H1 (cell line): Measurements from ENCODE around the gene CCNY. TPM values are rescaled to one million over a fixed set of nuclear protein-coding genes. Genes with fewer than 3 reads are reported as not detected.
A peak's percentile ranks its signal among the peaks of the same experiment; 100 is the strongest.

Source experiments
- CTCF ChIA-PET: fragments of 300-600 bp; sonication (Branson Sonifier 250); formaldehyde crosslinking; loops from one replicate; lab custom pipeline; 2021; ENCODE audit not compliant: partially characterized antibody; lab: Charles Lee
- POLR2A ChIA-PET: fragments of 300-600 bp; sonication (Branson Sonifier 250); formaldehyde crosslinking; loops from one replicate; lab custom pipeline; 2021; ENCODE audit warnings: inconsistent platforms; ENCODE audit not compliant: partially characterized antibody; lab: Charles Lee
- DNase-seq, 2 experiments: peaks; one replicate each; pipeline versions ENCODE4 v3.0.0 to v3.0.0-alpha.2; 2010 to 2022; ENCODE audit warnings: low spot score in 2 of 2, low read depth in 1 of 2, mixed read lengths in 1 of 2
- FAIRE-seq: peaks from 2 replicates; lab custom pipeline; 2011; peaks lifted over from hg19 to GRCh38; lab: Jason Lieb, UNC
- H2AFZ ChIP-seq: 2 replicates; pipeline ENCODE4 v1.8.1; 2012; ENCODE audit warnings: low read length, inconsistent platforms
- H2AK5ac ChIP-seq: 2 replicates; pipeline ENCODE4 v1.6.1; 2013; ENCODE audit warnings: low read depth, low read length
- H2BK120ac ChIP-seq: replicated peaks from 2 replicates; pipeline ENCODE3; 2013; ENCODE audit warnings: low read depth, low read length, inconsistent platforms
- H2BK12ac ChIP-seq: 2 replicates; pipeline ENCODE4 v1.6.1; 2013; ENCODE audit warnings: low read depth, low read length
- H2BK15ac ChIP-seq: 2 replicates; pipeline ENCODE4 v1.6.1; 2013; ENCODE audit warnings: low read length
- H2BK20ac ChIP-seq: 2 replicates; pipeline ENCODE4 v1.6.1; 2013; ENCODE audit warnings: low read length
- H2BK5ac ChIP-seq: 2 replicates; pipeline ENCODE4 v1.6.1; 2013; ENCODE audit warnings: low read depth, low read length
- H3K14ac ChIP-seq: 2 replicates; pipeline ENCODE4 v1.6.1; 2013; ENCODE audit warnings: inconsistent platforms; ENCODE audit not compliant: insufficient read length
- H3K18ac ChIP-seq: 2 replicates; pipeline ENCODE4 v1.6.1; 2013; ENCODE audit warnings: low read length; ENCODE audit errors: extremely low read depth
- H3K23ac ChIP-seq: 2 replicates; pipeline ENCODE4 v1.6.1; 2013; ENCODE audit warnings: inconsistent platforms; ENCODE audit not compliant: insufficient read length
- H3K23me2 ChIP-seq: 2 replicates; pipeline ENCODE4 v1.6.1; 2013; ENCODE audit warnings: low read depth, low read length
- H3K27ac ChIP-seq: 2 replicates; pipeline ENCODE4 v1.6.1; 2011; ENCODE audit warnings: low read depth, low read length, inconsistent platforms
- H3K27me3 ChIP-seq, 4 experiments: replicated peaks in 1 of 4; 1 replicate in 1 of 4; 2 replicates in 3 of 4; pipeline versions ENCODE4 v1.6.1 to v1.8.1; 2011 to 2013; ENCODE audit warnings: low read length in 3 of 4, mild to moderate bottlenecking in 3 of 4, inconsistent platforms in 2 of 4, mixed read lengths in 2 of 4, moderate library complexity in 1 of 4; ENCODE audit not compliant: control insufficient read depth in 3 of 4, insufficient read depth in 3 of 4; ENCODE audit errors: extremely low read depth in 1 of 4
- H3K36me3 ChIP-seq, 4 experiments: 2 replicates each; pipeline versions ENCODE4 v1.6.1 to v1.8.1; 2011 to 2013; ENCODE audit warnings: mild to moderate bottlenecking in 4 of 4, low read length in 3 of 4, moderate library complexity in 2 of 4, control low read depth in 1 of 4, inconsistent platforms in 1 of 4; ENCODE audit not compliant: insufficient read depth in 4 of 4, control insufficient read depth in 2 of 4
- H3K4ac ChIP-seq: replicated peaks from 2 replicates; pipeline ENCODE3; 2013; ENCODE audit warnings: low read length, low read depth, mixed read lengths, inconsistent platforms; ENCODE audit not compliant: insufficient read length
- H3K4me1 ChIP-seq, 4 experiments: replicated peaks in 1 of 4; 1 replicate in 1 of 4; 2 replicates in 3 of 4; pipeline versions ENCODE4 v1.6.1 to v1.8.1; 2011 to 2013; ENCODE audit warnings: low read length in 3 of 4, inconsistent platforms in 2 of 4, mixed read lengths in 1 of 4; ENCODE audit not compliant: insufficient read depth in 4 of 4, control insufficient read depth in 3 of 4
- H3K4me2 ChIP-seq, 2 experiments: 2 replicates each; pipeline versions ENCODE4 v1.6.1 to v1.8.1; 2011 to 2013; ENCODE audit warnings: low read depth in 2 of 2, low read length in 2 of 2, control low read depth in 1 of 2, inconsistent platforms in 1 of 2, mild to moderate bottlenecking in 1 of 2; ENCODE audit not compliant: insufficient read depth in 1 of 2
- H3K4me3 ChIP-seq, 4 experiments: fragments of 200-600, 300-600 bp in 1 of 4; sonication (generic), shearing (Covaris generic), sonication (Bioruptor Twin) in 1 of 4; 2 replicates each; pipeline versions ENCODE4 v1.5.1 to v1.8.1; 2011 to 2016; ENCODE audit warnings: low read length in 4 of 4, low read depth in 3 of 4, control low read depth in 2 of 4, inconsistent platforms in 2 of 4, mild to moderate bottlenecking in 2 of 4, mixed read lengths in 1 of 4, moderate library complexity in 1 of 4; ENCODE audit not compliant: insufficient read depth in 2 of 4; ENCODE audit errors: extremely low read depth in 1 of 4
- H3K56ac ChIP-seq: replicated peaks from 2 replicates; pipeline ENCODE3; 2013; ENCODE audit warnings: low read depth, mild to moderate bottlenecking, mixed read lengths, low read length, inconsistent platforms; ENCODE audit not compliant: insufficient read length
- H3K79me1 ChIP-seq: 2 replicates; pipeline ENCODE4 v1.6.1; 2013; ENCODE audit warnings: low read depth, low read length, control low read depth
- H3K79me2 ChIP-seq, 2 experiments: 2 replicates each; pipeline versions ENCODE4 v1.6.1 to v1.8.1; 2012 to 2013; ENCODE audit warnings: low read length in 2 of 2, mild to moderate bottlenecking in 2 of 2, inconsistent platforms in 1 of 2; ENCODE audit not compliant: insufficient read depth in 2 of 2, control insufficient read depth in 1 of 2
- H3K9ac ChIP-seq, 4 experiments: replicated peaks in 1 of 4; 1 replicate in 1 of 4; 2 replicates in 3 of 4; pipeline versions ENCODE4 v1.6.1 to v1.8.1; 2011 to 2013; ENCODE audit warnings: low read depth in 3 of 4, low read length in 3 of 4, control low read depth in 2 of 4, mild to moderate bottlenecking in 2 of 4, moderate library complexity in 2 of 4, inconsistent platforms in 1 of 4; ENCODE audit errors: extremely low read depth in 1 of 4
- H3K9me3 ChIP-seq, 2 experiments: 2 replicates each; pipeline versions ENCODE4 v1.6.1 to v1.8.1; 2012 to 2013; ENCODE audit warnings: mild to moderate bottlenecking in 2 of 2, moderate library complexity in 2 of 2, control low read depth in 1 of 2, inconsistent platforms in 1 of 2, low read depth in 1 of 2, low read length in 1 of 2, mixed read lengths in 1 of 2; ENCODE audit not compliant: insufficient read depth in 2 of 2
- H4K20me1 ChIP-seq, 2 experiments: replicated peaks in 1 of 2; 2 replicates each; pipeline versions ENCODE3 to v1.8.1; 2011 to 2013; ENCODE audit warnings: inconsistent platforms in 2 of 2, low read length in 2 of 2, mild to moderate bottlenecking in 1 of 2; ENCODE audit not compliant: insufficient read depth in 2 of 2, control insufficient read depth in 1 of 2
- H4K5ac ChIP-seq: 2 replicates; pipeline ENCODE4 v1.6.1; 2013; ENCODE audit warnings: low read length, low read depth, mixed read lengths, inconsistent platforms; ENCODE audit not compliant: insufficient read length
- H4K8ac ChIP-seq: 2 replicates; pipeline ENCODE4 v1.8.0; 2013; ENCODE audit warnings: mild to moderate bottlenecking, moderate library complexity, low read length, inconsistent platforms; ENCODE audit not compliant: insufficient read depth; ENCODE audit errors: extremely low read depth
- H4K91ac ChIP-seq: replicated peaks from 2 replicates; pipeline ENCODE3; 2013; ENCODE audit warnings: low read length, mixed read lengths, inconsistent platforms; ENCODE audit not compliant: insufficient read length
- HDAC6 ChIP-seq: IDR thresholded peaks from one replicate; pipeline ENCODE4 v1.7.1; 2012; ENCODE audit warnings: low read depth, mild to moderate bottlenecking, inconsistent platforms, low read length, moderate library complexity
- KDM4A ChIP-seq: IDR thresholded peaks from one replicate; pipeline ENCODE4 v1.7.1; 2012; ENCODE audit warnings: low read depth, mild to moderate bottlenecking, moderate library complexity, low read length, inconsistent platforms; ENCODE audit not compliant: severe bottlenecking
- MAFK ChIP-seq: IDR thresholded peaks from 2 replicates; pipeline ENCODE4 v1.6.1; 2012; ENCODE audit warnings: low read depth, mild to moderate bottlenecking, improper control_type of control experiment, low read length
- SIN3A ChIP-seq, 2 experiments: IDR thresholded peaks in 1 of 2; conservative IDR thresholded peaks in 1 of 2; 2 replicates each; pipeline ENCODE4 v1.6.1; 2011 to 2012; ENCODE audit warnings: low read length in 2 of 2, improper control_type of control experiment in 1 of 2, low read depth in 1 of 2, mild to moderate bottlenecking in 1 of 2
- SIX5 ChIP-seq: IDR thresholded peaks from 2 replicates; pipeline ENCODE4 v1.6.1; 2011; ENCODE audit warnings: mild to moderate bottlenecking, low read depth, low read length
- TAF1 ChIP-seq: IDR thresholded peaks from 2 replicates; pipeline ENCODE4 v1.6.1; 2011; ENCODE audit warnings: mild to moderate bottlenecking, low read depth, low read length
- TBP ChIP-seq: IDR thresholded peaks from 2 replicates; pipeline ENCODE4 v1.6.1; 2011; ENCODE audit warnings: low read depth, low read length, improper control_type of control experiment
- TCF12 ChIP-seq: IDR thresholded peaks from 2 replicates; pipeline ENCODE4 v1.6.1; 2011; ENCODE audit warnings: low read depth, mild to moderate bottlenecking, low read length
- WGBS, 2 experiments: shearing (Covaris generic) in 1 of 2; methylation state at CpG; one replicate each; pipeline versions ENCODE4 v1.1.6 to v1.1.7; 2013 to 2015; ENCODE audit warnings: low lambda C conversion rate in 2 of 2, mixed read lengths in 2 of 2, inconsistent platforms in 1 of 2, low coverage in 1 of 2, missing lambda C conversion rate in 1 of 2; ENCODE audit not compliant: insufficient replicate concordance in 2 of 2, insufficient coverage in 1 of 2, insufficient read length in 1 of 2; ENCODE audit errors: extremely low coverage in 1 of 2, missing lambda C conversion rate in 1 of 2; 5-methylcytosine and 5-hydroxymethylcytosine counted together
- polyA plus RNA-seq, 7 experiments: library from polyadenylated mRNA; depleted of rRNA in 3 of 7; stranded (reverse) in 5 of 7; unstranded in 2 of 7; fragments of >200 nt in 5 of 7; fragments of 200-250 nt in 2 of 7; gene quantifications; 1 replicate in 5 of 7; 2 replicates in 1 of 7; 4 replicates in 1 of 7; pipeline versions ENCODE4 v1.2.1 to v1.2.3, GENCODE V29; 2011 to 2013; ENCODE audit warnings: missing spikeins in 2 of 7, mixed read lengths in 2 of 7
- total RNA-seq: library from RNA; stranded (reverse); fragmentation: NEBNext Ultra II Directional; extraction: Animal tissue kit (Norgen Biotek cat#: 25700); gene quantifications from 2 replicates; pipeline ENCODE4 v1.2.1, GENCODE V29; 2021

Gene CCNY
- total and polyA plus RNA-seq, 2 of the 8 experiments (the other 6 are each of a cell fraction or from before 2014, with no cell fraction given) = 25.3 to 68.2 TPM

- Histone ChIP-seq H2BK5ac (peak overlapping the region; percentile 60; the same call in 1 of the 2 replicates), H3K9me3 (no peaks in the 10 kb centered on the region), H3K36me3 (no peaks in the 10 kb centered on the region; a peak in 1 of 8 replicates), H4K5ac (no peak overlapping the region), H2BK120ac (peak overlapping the region; percentile 3), H3K79me1 (peaks cover 7% of the 10 kb centered on the region; the same call in 1 of the 2 replicates), H3K79me2 (peaks cover 0 to 80% of the 10 kb centered on the region in 2 experiments; a peak in 3 of 4 replicates), H3K4me3 (no peak overlapping the region), H3K27ac (no peak overlapping the region), H2AFZ (no peak overlapping the region), H3K18ac (no peak overlapping the region; the same call in 1 of the 2 replicates), H2BK20ac (0 out of 2 replicates have a peak overlapping the region, but pooled peaks have one; percentile 64), H4K91ac (no peak overlapping the region), H4K8ac (no peak overlapping the region), H3K4ac (no peak overlapping the region), H3K27me3 (no peaks in the 10 kb centered on the region), H3K4me2 (no peak overlapping the region), H3K4me1 (peaks cover 27 to 57% (median 36%) of the 10 kb centered on the region in 4 experiments), H3K23ac (no peak overlapping the region), H2BK15ac (no peak overlapping the region), H2BK12ac (peak overlapping the region; percentile 18; the same call in 1 of the 2 replicates), H3K14ac (no peak overlapping the region), H2AK5ac (0 out of 2 replicates have a peak overlapping the region, but pooled peaks have one; percentile 82), H3K23me2 (peaks cover 5% of the 10 kb centered on the region; the same call in 1 of the 2 replicates), H3K56ac (no peak overlapping the region), H4K20me1 (peaks cover 0 to 14% of the 10 kb centered on the region in 2 experiments), H3K9ac (no peak overlapping the region; a peak in 1 of 7 replicates)
- FAIRE-seq (no peak), DNase-seq (no peak)
- TF ChIP-seq TBP (no peak), HDAC6 (no peak), SIN3A (conservative IDR thresholded peaks at IDR 0.05 in 1 of 2, IDR thresholded peaks at IDR 0.05 in 1 of 2; ENCODE audit: low read depth in 1 of 2, low read length in 2 of 2) (no peak), TCF12 (no peak), SIX5 (no peak), MAFK (no peak), KDM4A (no peak), TAF1 (no peak)
- ChIA-PET POLR2A (no interaction called here), CTCF (no interaction called here)
- WGBS, 2 experiments = 98% methylated on average over 4 of the region's 4 CpGs; no CpG with 5 or more reads in 1 of the 2 experiments
Observed at GRCh38 chr10:35466661-35467060, 130.4 kb downstream of the CCNY start.
